Stimulated activated CD8-positive, alpha-beta memory T cell treated with anti-CD3 and anti-CD28 coated beads, Interleukin-15, amount 100 ng/mL, for 4 hours (primary cell): ENCODE measurements around the gene ANKRD40.
"Not testable (repeated sequence)": the region's sequence is repeated elsewhere in the genome, so short reads cannot be mapped to it uniquely, and the experiment has no call there.

Source experiments
- DNase-seq, 2 donors: peaks; one replicate each; pipeline ENCODE4 v3.0.0-alpha.2; 2020; ENCODE audit warnings: low read depth in 2 of 2

Gene ANKRD40

DNA sequence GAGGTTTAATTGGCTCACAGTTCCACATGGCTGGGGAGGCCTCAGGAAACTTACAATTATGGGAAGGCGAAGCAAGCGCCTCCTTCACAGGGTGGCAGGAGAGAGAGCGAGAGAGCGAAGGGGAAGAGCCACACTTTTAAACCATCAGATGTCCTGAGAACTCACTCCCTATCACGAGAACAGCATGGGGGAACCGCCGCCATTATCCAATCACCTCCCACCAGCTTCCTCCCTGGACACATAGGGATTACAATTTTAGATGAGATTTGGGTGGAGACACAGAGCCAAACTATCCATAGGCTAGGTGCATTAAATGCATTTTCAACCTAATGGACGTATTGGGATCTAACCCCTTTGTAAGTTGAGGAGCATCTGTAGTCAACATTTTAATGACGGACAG lies 4.9 kb upstream of the ANKRD40 start:
- no peak for DNase-seq

DNA sequence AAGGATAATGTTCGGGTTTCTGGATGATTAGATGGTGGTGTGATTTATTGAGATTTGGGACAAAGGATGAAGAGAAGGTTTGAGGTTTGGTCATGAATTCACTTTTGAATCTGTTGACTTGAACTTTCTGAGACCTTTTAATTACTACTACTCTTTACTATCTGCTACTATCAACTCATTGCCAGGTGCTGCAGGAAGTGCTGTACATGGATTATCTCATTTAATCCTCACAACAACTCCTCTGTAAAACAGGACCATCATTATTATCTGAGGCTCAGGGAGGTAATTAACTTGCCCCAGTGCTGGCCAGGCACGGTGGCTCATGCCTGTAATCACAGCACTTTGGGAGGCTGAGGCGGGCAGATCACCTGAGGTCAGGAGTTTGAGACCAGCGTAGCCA lies 2.9 kb upstream of the ANKRD40 start:
- DNase-seq = no peak

DNA sequence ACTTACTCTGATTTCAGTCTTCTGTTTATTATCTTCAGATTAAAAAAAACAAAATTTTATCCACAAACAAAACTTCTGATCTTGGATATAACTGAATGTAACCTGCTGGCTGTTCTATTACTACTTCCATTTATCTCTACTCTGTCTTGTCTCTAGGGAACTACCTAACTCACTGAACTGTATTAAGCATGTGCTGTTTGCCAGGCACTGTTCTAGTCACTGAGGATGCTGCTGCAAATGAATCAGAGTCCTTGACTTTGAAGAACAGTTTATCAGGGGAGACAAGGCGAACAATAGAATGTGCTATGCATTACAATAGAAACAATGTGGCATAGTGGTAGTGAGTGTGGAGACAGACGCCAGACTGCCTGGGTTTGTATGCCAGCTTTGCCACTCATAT lies 2.3 kb upstream of the ANKRD40 start:
- DNase-seq = no peak

DNA sequence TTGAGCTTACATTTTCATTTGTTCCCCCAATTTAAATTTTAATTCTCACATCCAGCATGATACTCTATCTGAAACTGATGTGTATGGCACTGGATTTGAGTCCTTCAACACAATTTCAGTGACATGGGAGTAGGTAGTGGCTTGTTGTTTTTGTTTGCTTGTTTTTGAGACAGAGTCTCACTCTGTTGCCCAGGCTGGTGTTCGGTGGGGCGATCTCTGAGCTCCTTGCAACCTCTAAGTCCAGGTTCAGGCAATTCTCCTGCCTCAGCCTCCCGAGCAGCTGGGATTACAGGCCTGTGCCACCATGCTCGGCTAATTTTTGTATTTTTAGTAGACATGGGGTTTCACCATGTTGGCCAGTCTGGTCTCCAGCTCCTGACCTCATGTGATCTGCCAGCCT lies 1.3 kb upstream of the ANKRD40 start:
- not testable (repeated sequence) for DNase-seq

DNA sequence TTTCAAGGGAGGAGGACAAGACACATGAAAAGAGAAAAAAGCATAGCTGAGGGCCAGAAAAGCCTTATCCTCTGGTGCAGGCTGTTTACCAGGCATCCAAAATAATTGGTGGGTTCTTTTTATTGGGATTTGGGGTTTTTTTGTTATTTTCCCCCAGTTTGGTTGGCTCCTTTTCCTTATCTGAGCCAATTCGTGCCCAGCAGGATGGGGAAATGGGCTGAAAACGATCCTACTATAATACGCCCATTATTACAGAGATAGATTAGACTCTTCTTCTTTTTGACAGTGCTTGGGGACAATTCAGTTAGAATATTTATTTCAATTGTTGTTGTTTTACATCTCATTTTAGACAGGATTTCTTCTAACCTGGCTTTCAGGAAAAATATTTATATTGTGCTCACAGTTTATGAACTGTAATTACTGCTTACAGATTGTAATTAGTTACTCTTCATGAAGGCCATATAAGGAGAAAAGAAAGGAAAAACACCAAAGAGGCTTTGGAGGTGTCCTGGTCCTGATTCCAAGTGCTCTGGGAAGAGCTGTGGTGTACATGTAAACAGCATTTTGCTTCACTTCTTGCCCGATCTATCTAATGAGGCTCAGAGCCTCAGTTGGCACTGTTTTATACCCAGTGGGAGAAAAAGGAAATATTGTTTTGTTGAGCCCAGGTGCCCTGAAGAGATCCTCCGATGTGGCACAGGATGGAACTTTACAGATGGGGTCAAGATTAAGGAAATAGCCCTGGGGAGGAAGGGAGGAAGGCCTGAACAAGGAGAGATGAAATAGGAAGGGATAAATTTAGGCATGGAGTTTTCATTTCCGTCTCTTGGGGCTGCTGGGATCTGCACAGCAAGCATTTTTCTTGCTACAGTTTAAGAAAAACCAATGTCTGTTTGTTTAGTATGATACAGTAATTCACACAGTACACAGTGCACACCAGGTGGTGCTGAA lies 611 bp upstream of the ANKRD40 start:
- DNase-seq = no peak

DNA sequence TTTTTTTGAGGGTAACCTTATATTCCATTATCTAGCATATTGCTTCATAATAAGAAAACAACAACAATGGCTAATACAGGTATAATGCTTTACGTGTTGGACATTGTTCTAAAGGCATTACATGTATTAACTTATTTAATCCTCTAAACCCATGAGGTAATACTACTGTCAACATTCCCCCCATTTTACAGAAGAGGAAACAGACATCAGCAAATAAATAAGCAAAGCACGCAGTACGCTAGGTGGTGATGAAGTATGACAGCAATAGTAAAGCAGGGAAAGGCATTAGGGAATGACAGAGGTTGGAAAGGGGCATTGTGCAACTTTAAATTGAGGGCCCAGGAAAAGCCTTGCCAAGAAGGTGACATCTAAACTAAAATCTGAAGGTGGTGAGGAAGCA lies 4.6 kb downstream of the ANKRD40 start:
- DNase-seq = no peak

DNA sequence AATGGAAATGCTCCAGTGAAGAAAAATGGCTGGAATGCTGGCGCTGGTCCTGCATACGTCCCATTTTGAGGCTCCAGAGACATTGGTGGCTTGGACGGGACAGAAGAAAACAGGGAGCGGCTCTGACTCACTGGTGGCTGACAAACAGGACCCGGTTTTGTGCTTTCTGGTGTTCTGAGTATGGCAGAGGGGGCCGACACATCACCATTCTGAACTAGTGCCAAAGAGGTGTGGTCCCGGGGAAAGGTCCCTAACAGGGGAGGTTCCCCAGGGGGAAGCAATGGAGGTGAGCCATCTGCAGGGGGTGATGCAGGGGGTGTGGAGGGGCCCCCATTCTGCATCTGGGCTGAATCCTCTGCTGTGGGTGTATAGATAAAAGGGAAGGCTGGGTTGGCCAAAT lies 8.3 kb downstream of the ANKRD40 start:
- DNase-seq = no peak

DNA sequence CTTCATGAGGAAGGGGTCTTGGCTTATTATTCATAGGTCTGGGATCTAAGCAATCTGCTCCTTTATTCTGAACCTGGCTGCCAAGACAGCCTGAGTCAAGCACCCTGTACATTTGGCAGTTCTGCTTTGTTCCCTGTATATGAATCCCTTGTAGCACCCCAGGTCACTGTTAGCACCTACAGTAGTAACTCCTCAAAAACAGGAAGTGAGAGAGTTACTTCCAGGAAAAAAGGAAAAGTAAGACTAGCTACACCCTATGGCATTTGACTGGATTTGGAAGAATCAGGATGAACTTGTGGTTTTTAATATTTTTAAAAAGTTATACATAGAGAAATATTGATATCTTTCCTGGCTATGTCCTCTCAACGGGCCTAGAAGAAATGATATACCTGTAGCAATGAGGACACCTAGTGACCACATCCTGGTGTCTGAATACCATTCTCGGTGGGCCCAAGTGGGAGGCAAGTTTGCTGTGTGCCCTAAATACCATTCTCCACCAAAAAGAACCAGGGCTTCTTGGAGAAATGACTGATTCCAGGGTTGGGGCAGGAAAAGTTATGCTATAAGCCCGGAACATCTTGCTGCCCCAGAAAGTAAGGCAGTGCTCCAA lies 9.9 kb downstream of the ANKRD40 start:
- DNase-seq = no peak

DNA sequence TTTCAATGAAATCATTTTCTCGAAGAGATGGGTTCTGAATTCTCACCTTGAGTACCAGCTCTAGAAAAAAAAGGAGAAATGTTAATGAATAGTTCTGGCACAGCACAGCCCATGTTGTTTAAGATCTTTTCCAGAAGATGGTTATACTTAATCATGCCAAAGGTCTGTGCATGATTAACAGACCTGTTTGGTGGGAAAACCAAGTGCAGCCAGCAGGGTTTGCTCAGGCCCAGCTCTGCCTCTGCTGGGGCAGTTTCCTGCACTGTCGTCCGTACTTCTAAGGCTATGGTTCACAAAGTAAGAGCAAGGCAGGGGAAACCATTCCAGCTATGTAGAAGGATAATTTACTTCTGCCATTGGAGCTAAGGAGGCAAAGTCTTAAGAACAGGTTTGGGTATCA lies 10.7 kb downstream of the ANKRD40 start:
- no peak for DNase-seq

DNA sequence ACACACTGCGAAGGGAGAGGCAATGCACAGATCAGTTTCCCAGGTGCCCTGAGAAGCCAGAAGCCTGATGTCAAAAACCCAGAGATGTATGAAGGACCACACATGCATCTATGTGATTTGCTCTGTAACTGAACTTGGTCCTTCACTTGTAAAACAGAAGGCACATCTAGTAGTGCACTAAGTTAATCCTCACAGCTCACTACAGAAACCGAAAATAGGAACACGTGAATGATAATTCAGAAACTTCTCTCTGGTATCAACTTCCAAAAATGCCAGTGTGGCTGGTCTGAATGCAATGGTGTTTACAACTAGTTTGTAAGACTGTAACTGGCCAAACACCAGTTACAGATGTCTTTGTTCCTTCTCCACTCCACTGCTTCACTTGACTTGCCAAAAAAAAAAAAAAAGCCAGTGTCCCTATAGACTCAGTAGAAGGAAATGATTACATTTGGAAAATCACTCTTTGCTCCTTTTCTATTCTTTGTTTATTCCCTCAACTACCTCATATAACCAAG lies 11.3 kb downstream of the ANKRD40 start:
- DNase-seq = no peak

DNA sequence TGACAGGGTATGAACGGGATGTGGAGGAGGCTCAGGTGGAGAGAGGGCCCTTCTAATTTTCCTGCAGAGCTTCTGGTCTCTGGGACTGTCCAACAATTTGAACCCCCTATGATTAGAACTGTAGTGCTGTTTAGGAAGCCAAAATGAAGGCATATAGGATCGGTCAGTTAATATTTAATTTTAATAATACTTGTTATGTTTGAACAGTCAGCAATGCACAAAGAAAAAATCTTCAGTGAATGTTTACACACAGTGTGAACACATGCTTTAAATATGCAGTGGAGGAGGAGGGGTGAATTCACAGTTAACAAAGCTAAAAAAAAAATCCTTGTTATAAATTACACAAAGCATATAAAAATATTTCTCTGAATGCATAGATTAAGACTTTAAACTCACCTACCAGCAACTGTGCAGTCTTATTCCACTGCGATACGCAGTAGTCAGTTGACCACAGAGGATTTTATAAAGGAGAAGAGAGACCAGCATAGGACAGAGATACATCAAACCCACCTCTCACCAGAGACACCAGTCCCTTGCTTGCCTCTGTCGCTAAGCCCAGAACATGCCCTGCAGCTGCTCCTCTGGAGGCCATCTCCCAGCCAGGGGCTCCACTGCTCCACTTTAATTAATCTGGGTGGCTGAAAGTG lies 14.6 kb downstream of the ANKRD40 start:
- no peak for DNase-seq

DNA sequence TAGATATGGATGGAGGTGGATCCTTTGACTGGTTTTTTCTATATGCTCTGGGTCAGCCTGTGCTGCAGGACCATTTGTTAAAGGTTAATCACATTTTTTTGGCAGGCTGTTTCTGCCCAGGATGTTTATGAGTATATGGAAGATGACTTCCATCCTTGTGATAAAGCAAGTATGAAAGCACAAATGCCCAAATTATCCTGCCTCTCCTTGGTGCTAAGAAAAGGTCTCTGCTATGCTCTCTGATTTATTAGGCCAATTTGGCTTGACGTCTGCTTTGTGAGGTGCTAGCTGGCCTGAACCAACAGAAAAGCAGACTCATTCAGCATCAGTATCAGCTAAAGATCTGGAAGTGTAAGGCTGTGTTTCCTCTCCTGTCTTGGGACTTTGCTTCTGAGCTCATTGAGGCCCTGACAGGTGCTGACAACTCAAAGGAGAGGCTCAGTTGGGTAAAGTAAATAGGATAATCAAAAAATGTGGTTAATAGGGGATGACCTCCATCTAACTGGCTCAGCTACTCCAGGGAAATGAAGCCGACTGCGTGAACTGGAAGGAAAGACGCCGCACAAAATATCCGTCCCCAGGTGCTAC lies 15.2 kb downstream of the ANKRD40 start:
- DNase-seq = no peak

DNA sequence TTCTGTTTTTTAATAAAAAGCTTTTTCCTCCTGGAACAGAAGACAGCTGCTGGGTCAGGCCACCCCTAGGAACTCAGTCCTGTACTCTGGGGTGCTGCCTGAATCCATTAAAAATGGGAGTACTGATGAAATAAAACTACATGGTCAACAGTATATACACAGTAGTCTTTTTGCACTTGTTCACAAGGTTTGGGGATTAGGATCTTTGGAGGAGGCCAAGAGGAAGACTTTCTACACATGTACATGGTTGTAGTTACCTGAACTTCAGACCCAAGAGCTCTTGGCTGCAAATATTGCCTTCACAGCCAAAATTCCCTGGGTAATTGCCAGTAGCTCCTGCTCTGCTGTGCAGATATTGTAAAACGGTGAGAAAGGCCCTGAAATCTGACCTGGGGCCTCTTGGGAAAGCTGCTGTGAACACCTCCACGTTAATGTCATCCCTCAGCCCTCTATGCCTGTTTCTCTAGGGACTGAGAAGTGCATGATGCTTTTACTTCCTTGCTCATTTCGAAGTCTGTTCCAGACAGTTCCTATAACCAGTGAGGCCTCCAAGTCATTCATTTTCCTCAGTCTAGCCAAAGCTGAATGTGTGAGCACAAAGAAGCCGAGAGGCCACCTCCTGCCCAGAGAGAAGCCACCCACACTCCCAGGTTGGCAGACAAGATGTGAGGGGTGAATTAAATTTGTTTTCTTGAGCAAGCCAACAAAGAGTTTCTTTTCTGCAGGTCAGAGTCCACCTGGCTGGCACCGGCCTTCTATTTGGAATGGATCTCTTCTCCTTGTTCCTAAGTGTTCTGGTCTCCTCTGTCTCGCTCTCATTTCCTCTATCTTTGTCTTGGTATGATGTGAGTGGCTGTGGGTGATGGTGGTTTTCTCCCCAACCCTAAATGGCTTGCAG lies 15.9 kb downstream of the ANKRD40 start:
- DNase-seq = no peak

DNA sequence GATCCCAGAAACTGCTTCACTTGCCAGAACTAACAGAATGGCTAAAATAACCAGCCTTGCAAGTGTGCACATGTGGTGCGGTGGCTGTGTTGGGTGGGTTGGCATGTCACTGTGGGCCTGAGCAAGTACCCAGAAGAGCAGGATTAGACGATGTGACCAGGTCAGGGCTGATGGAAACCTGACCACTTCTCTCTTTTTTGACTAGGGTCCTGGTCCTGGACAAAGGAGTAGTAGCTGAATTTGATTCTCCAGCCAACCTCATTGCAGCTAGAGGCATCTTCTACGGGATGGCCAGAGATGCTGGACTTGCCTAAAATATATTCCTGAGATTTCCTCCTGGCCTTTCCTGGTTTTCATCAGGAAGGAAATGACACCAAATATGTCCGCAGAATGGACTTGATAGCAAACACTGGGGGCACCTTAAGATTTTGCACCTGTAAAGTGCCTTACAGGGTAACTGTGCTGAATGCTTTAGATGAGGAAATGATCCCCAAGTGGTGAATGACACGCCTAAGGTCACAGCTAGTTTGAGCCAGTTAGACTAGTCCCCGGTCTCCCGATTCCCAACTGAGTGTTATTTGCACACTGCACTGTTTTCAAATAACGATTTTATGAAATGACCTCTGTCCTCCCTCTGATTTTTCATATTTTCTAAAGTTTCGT lies 16.7 kb downstream of the ANKRD40 start:
- DNase-seq = no peak

DNA sequence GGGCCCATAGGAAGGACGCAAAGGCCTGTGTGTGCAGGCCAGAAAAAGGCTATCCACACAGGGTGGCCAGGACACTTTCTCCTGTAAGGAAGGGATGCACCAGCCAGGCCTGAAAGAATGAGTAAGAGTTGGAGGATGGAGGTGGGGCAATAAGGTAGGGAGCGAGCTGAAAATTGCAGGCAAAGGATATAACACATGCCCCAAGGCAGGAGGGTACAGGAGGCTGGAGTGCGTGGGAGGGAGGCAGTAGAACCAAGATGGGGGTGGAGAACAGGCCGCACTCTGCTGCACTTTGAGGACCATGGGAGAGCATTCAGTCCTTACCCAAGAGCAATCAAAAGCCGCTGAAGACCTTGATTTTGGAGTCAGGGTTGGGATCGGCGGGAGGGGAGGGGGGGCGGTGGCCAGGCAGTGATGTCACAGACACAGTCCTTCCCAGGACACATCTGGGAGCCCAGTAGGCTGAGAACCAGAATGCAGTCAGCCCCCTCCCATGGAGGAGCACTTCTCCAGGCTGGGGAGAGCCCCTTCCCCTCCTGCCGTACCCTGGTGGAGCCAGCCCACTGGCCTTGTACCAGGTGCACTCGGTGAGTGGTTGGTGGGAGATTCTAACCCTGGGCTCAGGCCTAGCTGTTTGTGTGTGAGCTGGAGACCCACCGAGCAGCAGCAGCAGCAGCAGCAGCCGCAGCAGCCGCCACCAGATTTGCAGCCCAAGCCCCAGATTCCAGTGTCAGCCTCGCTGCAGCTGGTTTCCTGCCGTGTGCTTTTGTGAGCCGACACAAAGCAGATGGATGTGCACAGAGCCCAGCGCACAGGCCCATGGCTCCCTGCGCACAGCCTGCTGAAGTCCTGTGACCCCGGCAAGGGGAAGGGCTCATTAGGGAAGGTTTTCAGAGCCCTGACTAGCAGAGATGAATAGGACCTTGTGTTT lies 17.5 kb downstream of the ANKRD40 start:
- no peak for DNase-seq

DNA sequence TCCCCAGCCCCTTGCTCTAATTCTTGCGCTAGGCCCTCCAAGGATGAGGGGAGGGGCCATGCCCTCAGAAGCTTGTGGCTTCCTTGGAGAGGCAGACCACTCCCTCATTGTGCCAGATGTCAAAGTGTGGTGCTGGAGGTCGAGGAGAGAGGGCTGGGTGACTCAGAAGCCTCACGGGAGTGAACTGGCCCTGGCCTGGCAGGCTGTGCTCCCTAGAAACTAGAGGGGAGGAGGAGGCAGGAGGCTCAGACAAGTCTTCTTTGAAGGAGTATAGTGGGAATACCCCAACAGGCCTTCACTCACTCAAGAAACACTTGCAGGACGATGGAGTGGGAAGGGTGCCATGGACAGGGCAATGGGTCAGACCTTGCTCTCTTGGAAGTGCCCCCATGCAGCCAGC lies 18.5 kb downstream of the ANKRD40 start:
- DNase-seq = no peak

DNA sequence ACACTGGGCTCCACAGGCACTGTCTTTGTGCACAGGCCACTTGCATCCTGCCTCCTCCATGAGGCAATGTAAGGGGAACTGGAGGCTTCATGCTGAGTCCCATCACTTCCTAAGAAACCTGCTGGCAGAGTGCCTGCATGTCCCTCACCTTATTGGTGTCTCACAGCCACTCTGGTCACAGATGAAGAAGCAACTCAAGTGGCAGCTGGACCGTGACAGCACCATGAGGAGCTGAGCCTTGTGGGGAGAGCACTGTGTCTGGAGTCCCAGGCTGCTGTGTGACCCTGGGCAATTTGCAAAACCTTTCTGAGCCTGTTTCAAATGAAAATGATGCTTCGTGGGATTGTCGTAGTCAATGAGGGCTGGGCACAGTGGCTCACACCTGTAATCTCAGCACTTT lies 19.5 kb downstream of the ANKRD40 start:
- no peak for DNase-seq

DNA sequence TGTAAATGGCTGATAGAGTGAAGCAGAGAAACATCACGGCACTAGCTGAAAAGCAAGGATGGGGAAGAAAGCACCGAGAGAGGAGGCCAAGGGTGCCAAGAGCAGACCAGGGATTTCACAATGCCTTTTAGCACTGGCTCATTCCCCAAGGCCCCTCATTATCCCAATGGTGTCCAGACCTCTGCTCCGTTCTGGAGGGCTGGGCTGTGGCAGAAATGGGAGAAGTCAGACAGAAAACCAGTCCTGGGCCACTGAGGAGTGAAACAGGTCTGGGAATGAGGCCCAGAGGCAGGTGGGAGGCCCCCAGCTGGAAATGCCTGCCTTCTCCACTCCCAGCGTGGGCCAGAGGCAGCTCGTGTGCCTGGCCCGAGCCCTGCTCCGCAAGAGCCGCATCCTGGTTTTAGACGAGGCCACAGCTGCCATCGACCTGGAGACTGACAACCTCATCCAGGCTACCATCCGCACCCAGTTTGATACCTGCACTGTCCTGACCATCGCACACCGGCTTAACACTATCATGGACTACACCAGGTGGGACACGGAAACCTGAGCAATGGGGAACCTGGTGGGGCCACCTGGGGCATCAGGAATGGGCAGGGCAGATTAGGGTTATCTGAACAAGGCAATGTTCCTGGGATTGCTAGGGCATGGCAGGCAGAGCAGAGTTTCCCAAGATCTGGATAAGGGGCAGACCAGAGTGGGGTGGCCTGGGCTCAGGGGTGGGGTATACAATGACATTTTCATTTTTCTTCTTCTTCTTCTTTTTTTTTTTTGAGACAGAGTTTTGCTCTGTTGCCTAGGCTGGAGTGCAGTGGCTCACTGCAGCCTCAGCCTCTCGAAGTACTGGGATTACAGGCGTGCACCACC lies 20.3 kb downstream of the ANKRD40 start:
- DNase-seq = no peak
